Activated CD4-positive, alpha-beta T cell treated with anti-CD3 and anti-CD28 coated beads for 36 hours (primary cell): ENCODE data around the gene SURF1. TPM values are rescaled to one million over a fixed set of nuclear protein-coding genes. Genes with fewer than 3 reads are reported as not detected.
"Not testable (repeated sequence)": the region's sequence is repeated elsewhere in the genome, so short reads cannot be mapped to it uniquely, and the experiment has no call there.

Experiments used
- ATAC-seq: fragments of 200-7000 bp; cut with Tn5 transposase; one replicate; pipeline ENCODE4 v1.10.0; 2021; ENCODE audit warnings: mild to moderate bottlenecking, moderate library complexity
- CTCF ChIA-PET: fragments of 350-600 bp; sonication (Branson Sonifier 250); formaldehyde crosslinking; loops from one replicate; lab custom pipeline; 2021; ENCODE audit warnings: antibody characterized with exemption; lab: Charles Lee
- POLR2A ChIA-PET: fragments of 350-600 bp; sonication (Branson Sonifier 250); formaldehyde crosslinking; loops from one replicate; lab custom pipeline; 2021; ENCODE audit warnings: antibody characterized with exemption, inconsistent platforms; lab: Charles Lee
- DNase-seq: peaks from one replicate; pipeline ENCODE4 v3.0.0-alpha.2; 2020
- H3K27ac Mint-ChIP-seq: one replicate; pipeline ENCODE4 v1.8.0; 2021; ENCODE audit warnings: mixed read lengths
- H3K27me3 Mint-ChIP-seq: one replicate; pipeline ENCODE4 v1.8.0; 2021; ENCODE audit warnings: mixed read lengths
- H3K36me3 Mint-ChIP-seq: one replicate; pipeline ENCODE4 v1.8.0; 2021; ENCODE audit warnings: low read depth, mixed read lengths
- H3K4me1 Mint-ChIP-seq: one replicate; pipeline ENCODE4 v1.8.0; 2021; ENCODE audit warnings: mixed read lengths
- H3K4me3 Mint-ChIP-seq: one replicate; pipeline ENCODE4 v1.8.0; 2021; ENCODE audit warnings: mild to moderate bottlenecking, moderate library complexity, mixed read lengths
- H3K9me3 Mint-ChIP-seq: one replicate; pipeline ENCODE4 v1.8.0; 2021; ENCODE audit warnings: low read depth, mixed read lengths
- intact Hi-C, 2 experiments: fragments of 100-400 bp; cut with DNase I in 1 of 2; cut with micrococcal nuclease in 1 of 2; formaldehyde crosslinking; loops; one replicate each; pipeline versions ENCODE4 v1.14.2 to v1.15.1; 2022 to 2024; cut with DNase I, micrococcal nuclease
- total RNA-seq, 2 experiments: library from RNA; stranded (reverse); gene quantifications; one replicate each; pipeline ENCODE4 v1.2.3, GENCODE V29; 2021

The SURF1 gene
- total RNA-seq, 2 experiments from 2014 or later: 17.4 to 29.1 TPM

DNA sequence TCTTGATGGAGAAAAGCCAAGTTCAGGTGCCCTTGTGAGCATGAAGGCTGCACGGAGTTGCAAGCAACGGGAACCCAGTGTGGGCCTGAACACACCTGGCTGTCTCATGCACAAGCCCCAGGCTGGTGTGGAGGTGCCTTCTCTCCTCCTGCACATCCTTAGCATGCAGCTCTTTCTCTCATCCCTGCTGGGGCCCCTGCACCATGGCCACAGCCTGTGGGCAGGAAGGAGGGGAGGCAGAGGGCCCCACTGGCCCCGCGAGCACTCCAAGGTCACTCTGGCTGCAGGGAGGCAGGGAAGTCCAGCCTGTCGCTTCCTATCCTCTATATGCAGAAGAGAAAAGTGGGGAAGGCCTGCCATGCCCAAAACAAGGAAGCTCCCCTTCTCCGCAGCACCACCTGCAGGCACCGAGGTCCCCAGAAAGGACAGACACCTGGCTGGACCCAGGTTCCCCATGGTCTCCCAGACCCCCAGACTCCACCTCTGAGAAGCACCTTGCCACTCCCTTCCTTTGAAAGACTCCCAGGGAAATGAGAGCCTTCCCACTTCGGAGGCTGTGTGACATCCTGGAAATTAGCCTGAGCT, 38.5 kb upstream of the SURF1 start:
- DNase-seq (no peak), ATAC-seq (no peak)
- Mint-ChIP-seq H3K4me3 (no peak overlapping the region), H3K9me3 (no peaks in the 10 kb centered on the region), H3K27me3 (peaks cover 7% of the 10 kb centered on the region), H3K27ac (no peak overlapping the region), H3K4me1 (no peaks in the 10 kb centered on the region), H3K36me3 (no peaks in the 10 kb centered on the region)
- CTCF ChIA-PET: interaction anchor here (0.5 to 2.2 kb wide), 5 partner anchors 24 to 1003 kb away, joined by 3 to 5 read pairs (median 3); no protein-coding TSS in a partner anchor
- POLR2A ChIA-PET: no interaction called here
- intact Hi-C loops: no loop called here

DNA sequence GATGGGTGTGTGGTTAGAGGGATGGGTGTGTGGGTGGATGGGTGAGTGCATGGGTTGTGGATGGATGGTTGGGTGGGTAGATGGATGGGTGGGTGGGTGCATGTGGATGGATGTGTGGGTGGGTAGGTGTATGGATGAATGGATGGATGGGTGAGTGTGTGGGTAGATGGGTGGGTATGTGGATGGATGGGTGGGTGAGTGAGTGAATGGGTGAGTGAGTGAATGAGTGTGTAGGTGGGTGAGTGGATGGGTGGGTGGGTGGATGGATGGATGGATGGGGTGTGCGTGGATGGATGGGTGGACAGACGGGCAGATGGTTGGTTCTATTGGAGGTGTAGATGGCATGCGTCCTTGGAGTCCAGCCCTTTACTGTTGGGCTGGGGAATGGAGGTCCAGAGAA, 37.1 kb upstream of the SURF1 start:
- peaks cover 9% of the 10 kb centered on the region for H3K27me3 Mint-ChIP-seq
- ATAC-seq (no peak), DNase-seq (no peak)
- H3K4me1 Mint-ChIP-seq: no peaks in the 10 kb centered on the region
- H3K36me3 Mint-ChIP-seq: no peaks in the 10 kb centered on the region
- ChIA-PET CTCF (interaction anchor here (0.6 kb wide), 1 partner anchor 531 kb away, joined by 3 read pairs; no protein-coding TSS in a partner anchor), POLR2A (interaction anchor here (0.7 kb wide), 1 partner anchor 12 kb away, joined by 4 read pairs; no protein-coding TSS in a partner anchor)
- no peak overlapping the region for H3K27ac Mint-ChIP-seq
- H3K4me3 Mint-ChIP-seq: no peak overlapping the region
- intact Hi-C loops: no loop called here
- no peaks in the 10 kb centered on the region for H3K9me3 Mint-ChIP-seq

DNA sequence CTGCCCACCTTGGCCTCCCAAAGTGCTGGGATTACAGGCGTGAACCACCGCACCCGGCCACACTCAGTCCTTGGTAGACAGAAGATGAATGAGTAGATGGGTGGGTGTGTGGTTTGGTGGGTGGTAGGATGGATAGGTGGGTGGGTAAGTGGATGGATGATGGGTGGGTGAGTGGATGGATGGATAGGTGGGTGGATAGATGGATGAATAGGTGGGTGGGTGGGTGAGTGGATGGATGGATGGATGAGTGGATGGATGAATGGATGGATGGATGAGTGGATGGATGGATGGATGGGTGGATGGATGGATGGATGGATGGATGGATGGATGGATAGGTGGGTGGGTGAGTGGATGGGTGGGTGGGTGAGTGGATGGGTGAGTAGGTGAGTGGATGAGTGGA, 36.0 kb upstream of the SURF1 start:
- DNase-seq, H3K4me3 Mint-ChIP-seq, POLR2A ChIA-PET: not testable (repeated sequence)

DNA sequence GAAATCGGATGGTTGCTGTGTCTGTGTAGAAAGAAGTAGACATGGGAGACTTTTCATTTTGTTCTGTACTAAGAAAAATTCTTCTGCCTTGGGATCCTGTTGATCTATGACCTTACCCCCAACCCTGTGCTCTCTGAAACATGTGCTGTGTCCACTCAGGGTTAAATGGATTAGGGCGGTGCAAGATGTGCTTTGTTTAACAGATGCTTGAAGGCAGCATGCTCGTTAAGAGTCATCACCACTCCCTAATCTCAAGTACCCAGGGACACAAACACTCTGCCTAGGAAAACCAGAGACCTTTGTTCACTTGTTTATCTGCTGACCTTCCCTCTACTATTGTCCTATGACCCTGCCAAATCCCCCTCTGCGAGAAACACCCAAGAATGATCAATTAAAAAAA, 35.2 kb upstream of the SURF1 start:
- POLR2A ChIA-PET, H3K27me3 Mint-ChIP-seq: not testable (repeated sequence)

More for the DNA sequence above, 36.0 kb upstream of the SURF1 start:
- H3K9me3 Mint-ChIP-seq, CTCF ChIA-PET, H3K4me1 Mint-ChIP-seq, ATAC-seq, intact Hi-C loops, H3K27me3 Mint-ChIP-seq, H3K36me3 Mint-ChIP-seq, H3K27ac Mint-ChIP-seq: not testable (repeated sequence)

DNA sequence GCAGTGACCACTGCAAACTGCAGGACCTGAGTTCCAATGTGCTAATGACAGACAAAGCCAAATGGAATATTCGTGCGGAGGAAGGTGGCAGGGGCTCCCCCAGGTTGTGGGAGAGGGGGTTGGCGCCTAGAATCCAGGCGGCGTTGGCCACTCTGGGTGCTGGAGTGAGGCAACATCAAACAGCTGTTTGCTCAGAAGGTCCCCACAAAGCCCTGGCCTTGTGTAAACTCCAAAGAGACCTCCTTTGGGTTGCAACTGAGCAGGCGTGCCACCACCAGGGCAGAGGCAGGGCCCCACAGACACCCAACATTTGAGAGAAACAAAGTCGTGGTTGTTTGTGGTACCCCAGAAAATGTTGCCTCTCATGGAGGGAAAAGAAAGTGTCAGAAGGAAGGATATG, 34.4 kb upstream of the SURF1 start:
- POLR2A ChIA-PET: no interaction called here
- DNase-seq: no peak
- Mint-ChIP-seq H3K36me3 (no peaks in the 10 kb centered on the region), H3K9me3 (no peaks in the 10 kb centered on the region), H3K27me3 (peaks cover 9% of the 10 kb centered on the region), H3K4me3 (no peak overlapping the region), H3K4me1 (no peaks in the 10 kb centered on the region), H3K27ac (no peak overlapping the region)
- intact Hi-C loops: no loop called here
- CTCF ChIA-PET: no interaction called here
- ATAC-seq: no peak

More for the DNA sequence above, 35.2 kb upstream of the SURF1 start:
- DNase-seq, H3K9me3 Mint-ChIP-seq, CTCF ChIA-PET, intact Hi-C loops, H3K27ac Mint-ChIP-seq, H3K4me1 Mint-ChIP-seq, H3K4me3 Mint-ChIP-seq, H3K36me3 Mint-ChIP-seq, ATAC-seq: not testable (repeated sequence)

DNA sequence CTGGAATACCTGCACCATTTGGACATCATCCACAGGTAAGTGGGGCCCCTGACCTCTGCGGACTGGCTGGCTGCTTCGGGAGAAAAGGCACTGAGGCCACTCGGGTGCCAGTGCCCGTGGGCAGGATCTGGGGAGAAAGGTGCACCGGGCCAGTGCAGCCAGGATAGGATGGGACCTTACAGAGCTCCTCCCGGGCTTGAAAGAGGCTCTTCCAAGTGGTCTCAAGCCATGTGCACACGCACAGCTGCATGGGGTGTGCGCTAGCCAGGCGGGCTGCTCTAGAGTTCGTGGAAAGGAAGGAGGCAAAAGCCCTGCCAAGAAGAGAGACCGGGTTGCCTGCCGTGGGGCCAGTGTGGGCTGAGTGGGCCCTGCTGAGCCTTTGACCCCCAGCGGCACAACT, 33.3 kb upstream of the SURF1 start:
- ChIA-PET POLR2A (no interaction called here), CTCF (no interaction called here)
- peaks cover 9% of the 10 kb centered on the region for H3K27me3 Mint-ChIP-seq
- intact Hi-C loops: no loop called here
- H3K4me1 Mint-ChIP-seq: no peaks in the 10 kb centered on the region
- no peaks in the 10 kb centered on the region for H3K36me3 Mint-ChIP-seq
- no peak overlapping the region for H3K4me3 Mint-ChIP-seq
- no peaks in the 10 kb centered on the region for H3K9me3 Mint-ChIP-seq
- no peak for ATAC-seq
- H3K27ac Mint-ChIP-seq: no peak overlapping the region
- no peak for DNase-seq

DNA sequence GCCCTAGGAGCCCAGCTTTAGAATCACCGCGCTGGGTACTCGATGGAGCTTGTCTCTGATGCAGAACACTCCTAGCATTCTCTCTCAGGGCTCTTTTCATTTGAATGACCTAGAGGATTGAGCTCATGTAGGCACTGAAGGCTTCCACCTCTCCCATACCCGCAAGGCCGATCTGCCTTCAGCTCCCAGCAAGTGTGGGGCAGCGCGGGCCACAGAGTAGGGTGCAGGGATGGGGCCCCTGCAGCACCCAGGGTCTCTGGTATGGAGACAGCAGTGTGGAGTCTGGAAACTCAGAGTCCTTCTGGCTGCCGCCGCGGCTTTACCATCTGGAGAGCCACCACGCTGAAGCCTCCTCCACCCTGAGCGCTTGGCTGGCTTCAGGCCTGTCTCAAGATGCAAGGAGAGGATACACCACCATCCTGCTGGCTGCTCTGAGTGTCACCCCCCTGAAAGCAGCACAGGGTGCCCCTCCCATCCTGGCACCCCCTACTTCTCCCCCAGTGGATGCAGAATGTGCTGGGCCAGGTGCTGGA, 32.8 kb upstream of the SURF1 start:
- H3K36me3 Mint-ChIP-seq: no peaks in the 10 kb centered on the region
- no peaks in the 10 kb centered on the region for H3K4me1 Mint-ChIP-seq
- no peak overlapping the region for H3K4me3 Mint-ChIP-seq
- ATAC-seq (no peak), DNase-seq (no peak)
- ChIA-PET POLR2A (no interaction called here), CTCF (no interaction called here)
- intact Hi-C loops: no loop called here
- no peak overlapping the region for H3K27ac Mint-ChIP-seq
- no peaks in the 10 kb centered on the region for H3K9me3 Mint-ChIP-seq
- H3K27me3 Mint-ChIP-seq: peaks cover 9% of the 10 kb centered on the region

DNA sequence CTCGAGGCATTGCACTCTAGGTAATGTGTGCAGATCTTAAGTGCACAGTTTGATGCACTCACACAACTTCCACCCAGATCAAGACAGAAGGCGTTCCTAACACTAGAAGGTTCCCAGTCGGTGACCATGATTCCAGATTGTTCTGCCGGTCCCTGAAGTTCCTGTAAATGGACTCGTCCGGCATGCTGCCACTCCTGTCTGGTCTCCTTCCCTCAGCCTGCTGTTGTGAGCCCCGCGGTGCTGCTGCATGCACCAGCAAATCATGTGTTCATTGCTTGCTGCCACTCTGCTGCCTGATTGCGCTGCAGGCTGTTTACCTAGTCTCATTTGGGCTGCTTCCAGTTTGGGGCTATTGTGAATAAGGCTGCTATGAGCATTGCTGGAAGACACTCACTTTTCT, 31.4 kb upstream of the SURF1 start:
- Mint-ChIP-seq H3K4me3 (no peak overlapping the region), H3K27ac (no peak overlapping the region), H3K36me3 (no peaks in the 10 kb centered on the region), H3K4me1 (no peaks in the 10 kb centered on the region), H3K27me3 (peaks cover 9% of the 10 kb centered on the region), H3K9me3 (no peaks in the 10 kb centered on the region)
- ATAC-seq (no peak), DNase-seq (no peak)
- intact Hi-C loops: no loop called here
- POLR2A ChIA-PET: no interaction called here
- CTCF ChIA-PET: no interaction called here

DNA sequence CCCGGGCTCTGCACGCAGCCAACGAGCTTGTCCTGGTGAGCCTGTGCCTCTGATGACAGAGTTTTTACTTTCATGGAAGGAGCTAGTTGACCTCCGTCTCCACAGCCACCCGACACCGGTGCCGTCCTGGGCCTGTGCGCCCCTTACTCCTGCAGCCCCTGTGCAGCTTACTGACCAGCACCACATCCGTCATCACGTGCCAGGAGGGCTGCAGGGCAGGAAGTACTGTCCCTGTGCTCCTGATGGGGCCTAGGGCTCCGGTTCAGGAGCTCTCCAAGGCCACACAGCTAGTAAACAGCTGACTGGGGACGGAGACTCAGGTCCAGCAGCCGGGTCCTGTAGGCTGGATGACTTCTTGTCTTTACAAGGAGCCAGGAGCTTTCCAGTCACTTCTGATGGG, 30.1 kb upstream of the SURF1 start:
- no peak overlapping the region for H3K27ac Mint-ChIP-seq
- no peak for DNase-seq
- intact Hi-C loops: no loop called here
- no peaks in the 10 kb centered on the region for H3K9me3 Mint-ChIP-seq
- POLR2A ChIA-PET: no interaction called here
- CTCF ChIA-PET: interaction anchor here (0.6 to 1.2 kb wide), 2 partner anchors 9 to 138 kb away, joined by 3 read pairs; no protein-coding TSS in a partner anchor
- no peak for ATAC-seq
- no peaks in the 10 kb centered on the region for H3K36me3 Mint-ChIP-seq
- peaks cover 9% of the 10 kb centered on the region for H3K27me3 Mint-ChIP-seq
- no peaks in the 10 kb centered on the region for H3K4me1 Mint-ChIP-seq
- H3K4me3 Mint-ChIP-seq: no peak overlapping the region

DNA sequence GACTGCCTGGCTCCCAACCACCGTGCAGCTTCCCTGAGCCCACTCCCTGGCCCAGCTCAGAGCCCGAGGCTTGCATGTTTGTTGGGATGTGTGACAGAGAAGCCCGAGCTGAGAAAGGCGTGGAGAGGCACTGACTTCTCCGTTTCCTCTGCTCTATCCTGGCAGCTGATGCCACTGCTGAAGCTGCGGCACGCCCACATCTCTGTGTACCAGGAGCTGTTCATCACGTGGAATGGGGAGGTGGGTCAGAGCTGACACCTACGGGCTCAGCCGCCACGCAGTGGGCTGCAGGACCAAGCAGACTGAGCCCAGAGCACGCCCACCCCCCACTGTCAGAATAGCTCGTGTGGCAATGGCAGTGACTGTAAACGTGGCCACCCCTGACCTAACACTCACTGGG, 29.2 kb upstream of the SURF1 start:
- Mint-ChIP-seq H3K27ac (no peak overlapping the region), H3K9me3 (no peaks in the 10 kb centered on the region), H3K4me3 (no peak overlapping the region), H3K4me1 (no peaks in the 10 kb centered on the region), H3K27me3 (peaks cover 7% of the 10 kb centered on the region), H3K36me3 (no peaks in the 10 kb centered on the region)
- DNase-seq: no peak
- intact Hi-C loops: no loop called here
- no peak for ATAC-seq
- ChIA-PET POLR2A (no interaction called here), CTCF (interaction anchor here (0.6 kb wide), 1 partner anchor 363 kb away, joined by 3 read pairs; no protein-coding TSS in a partner anchor)

DNA sequence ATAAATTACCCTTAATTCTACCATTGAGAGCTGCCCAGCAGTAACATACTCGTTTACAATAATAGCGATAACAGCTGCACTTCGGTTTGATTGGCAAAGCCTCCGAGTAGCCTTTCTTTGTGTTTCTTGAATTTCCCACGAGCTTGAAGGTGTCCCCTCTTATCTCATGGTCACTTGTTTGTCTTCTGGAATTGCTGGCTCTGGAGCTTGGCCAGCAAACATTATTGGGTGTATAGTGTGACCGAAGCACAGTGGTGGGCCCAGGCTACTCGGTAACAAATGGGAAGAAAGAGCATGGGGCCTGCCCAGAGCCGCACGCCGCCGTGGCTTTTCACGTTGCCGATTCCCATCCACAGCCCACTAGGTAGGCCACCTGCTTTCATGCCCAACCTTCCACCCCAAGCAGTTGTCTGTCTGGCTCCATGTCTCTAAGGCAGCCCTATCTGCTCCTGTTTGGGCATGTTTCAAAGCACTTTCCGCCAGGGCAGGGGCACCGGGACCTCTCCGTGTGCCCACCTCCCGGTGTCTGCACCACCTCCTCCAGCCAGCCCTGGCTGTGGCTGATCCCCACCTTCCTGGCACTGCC, 28.5 kb upstream of the SURF1 start:
- Mint-ChIP-seq H3K9me3 (no peaks in the 10 kb centered on the region), H3K4me1 (no peaks in the 10 kb centered on the region), H3K36me3 (no peaks in the 10 kb centered on the region), H3K27ac (no peak overlapping the region), H3K27me3 (peaks cover 2% of the 10 kb centered on the region), H3K4me3 (no peak overlapping the region)
- ChIA-PET CTCF (interaction anchor here (0.6 kb wide), 2 partner anchors 136 to 363 kb away, joined by 3 to 4 read pairs; no protein-coding TSS in a partner anchor), POLR2A (no interaction called here)
- ATAC-seq: no peak
- intact Hi-C loops: no loop called here
- no peak for DNase-seq

DNA sequence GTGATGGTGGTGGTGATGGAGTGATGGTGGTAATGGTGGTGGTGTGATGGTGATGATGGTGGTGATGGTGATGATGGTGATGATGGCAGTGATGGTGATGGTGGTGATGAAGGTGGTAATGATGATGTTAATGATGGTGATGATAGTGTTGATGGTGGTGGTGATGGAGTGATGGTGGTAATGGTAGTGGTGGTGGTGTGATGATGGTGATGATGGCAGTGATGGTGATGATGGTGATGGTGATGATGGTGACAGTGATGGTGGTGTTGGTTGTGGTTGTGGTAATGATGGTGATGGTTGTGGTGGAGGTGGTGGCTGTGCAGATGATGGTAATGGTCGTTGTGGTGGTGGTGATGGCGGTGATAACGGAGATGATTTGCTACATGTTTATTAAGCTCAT, 27.2 kb upstream of the SURF1 start:
- H3K9me3 Mint-ChIP-seq: no peaks in the 10 kb centered on the region
- ChIA-PET CTCF (no interaction called here), POLR2A (no interaction called here)
- no peak for ATAC-seq
- no peaks in the 10 kb centered on the region for H3K36me3 Mint-ChIP-seq
- H3K27me3 Mint-ChIP-seq: no peaks in the 10 kb centered on the region
- no peak overlapping the region for H3K27ac Mint-ChIP-seq
- H3K4me3 Mint-ChIP-seq: no peak overlapping the region
- no peak for DNase-seq
- no peaks in the 10 kb centered on the region for H3K4me1 Mint-ChIP-seq
- intact Hi-C loops: no loop called here
